Stimulated activated CD4-positive, alpha-beta T cell treated with anti-CD3 and anti-CD28 coated beads, Interleukin-2, amount 100 ng/mL, for 4 hours (primary cell): Measurements from ENCODE around the gene ESPL1.
"Not testable (repeated sequence)": the region's sequence is repeated elsewhere in the genome, so short reads cannot be mapped to it uniquely, and the experiment has no call there.

Experiments used
- DNase-seq: peaks from one replicate; pipeline ENCODE4 v3.0.0-alpha.2; 2020; ENCODE audit warnings: low read depth

ESPL1 gene

DNA sequence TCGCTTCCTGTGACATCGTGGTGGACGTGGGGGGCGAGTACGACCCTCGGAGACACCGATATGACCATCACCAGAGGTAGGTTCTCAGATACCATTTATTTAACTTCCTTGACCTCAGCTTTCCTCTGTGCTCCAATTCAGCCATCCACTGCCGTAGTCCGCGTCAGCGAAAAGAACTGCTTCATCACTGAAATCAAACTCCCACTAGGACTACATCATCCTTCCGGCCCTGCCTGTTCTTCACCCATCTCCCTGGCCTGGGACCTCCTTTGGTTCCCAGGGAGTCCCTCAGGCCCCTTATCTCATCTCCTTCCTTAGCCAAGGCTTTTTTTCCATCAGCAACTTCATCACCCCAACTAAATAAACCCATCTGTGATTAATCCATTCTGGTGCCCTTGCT lies 32.1 kb downstream of the ESPL1 start:
- no peak for DNase-seq

DNA sequence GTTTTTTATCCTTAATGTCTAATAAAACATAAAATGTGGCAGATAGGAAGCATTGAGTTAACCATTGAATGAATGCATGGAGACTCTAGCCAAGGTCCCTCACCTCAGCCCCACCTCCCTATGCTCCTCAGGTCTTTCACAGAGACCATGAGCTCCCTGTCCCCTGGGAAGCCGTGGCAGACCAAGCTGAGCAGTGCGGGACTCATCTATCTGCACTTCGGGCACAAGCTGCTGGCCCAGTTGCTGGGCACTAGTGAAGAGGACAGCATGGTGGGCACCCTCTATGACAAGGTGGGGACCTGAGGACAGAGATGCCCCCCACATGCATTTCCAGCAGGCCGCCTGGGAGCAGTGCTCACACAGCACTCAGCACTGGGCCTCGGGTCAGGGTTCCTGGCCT lies 34.8 kb downstream of the ESPL1 start:
- DNase-seq = no peak

DNA sequence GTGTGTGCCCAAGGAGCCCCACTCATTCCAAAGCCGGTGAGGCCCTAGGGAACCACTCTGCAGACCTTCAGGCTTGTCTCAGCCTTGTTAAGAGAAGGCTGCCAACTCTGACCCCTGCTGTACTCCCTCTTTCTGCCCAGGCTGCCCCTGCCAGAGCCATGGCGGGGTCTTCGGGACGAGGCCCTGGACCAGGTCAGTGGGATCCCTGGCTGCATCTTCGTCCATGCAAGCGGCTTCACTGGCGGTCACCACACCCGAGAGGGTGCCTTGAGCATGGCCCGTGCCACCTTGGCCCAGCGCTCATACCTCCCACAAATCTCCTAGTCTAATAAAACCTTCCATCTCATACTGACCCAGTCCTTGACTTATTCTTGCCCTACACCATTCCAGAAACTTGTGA lies 38.7 kb downstream of the ESPL1 start:
- no peak for DNase-seq

DNA sequence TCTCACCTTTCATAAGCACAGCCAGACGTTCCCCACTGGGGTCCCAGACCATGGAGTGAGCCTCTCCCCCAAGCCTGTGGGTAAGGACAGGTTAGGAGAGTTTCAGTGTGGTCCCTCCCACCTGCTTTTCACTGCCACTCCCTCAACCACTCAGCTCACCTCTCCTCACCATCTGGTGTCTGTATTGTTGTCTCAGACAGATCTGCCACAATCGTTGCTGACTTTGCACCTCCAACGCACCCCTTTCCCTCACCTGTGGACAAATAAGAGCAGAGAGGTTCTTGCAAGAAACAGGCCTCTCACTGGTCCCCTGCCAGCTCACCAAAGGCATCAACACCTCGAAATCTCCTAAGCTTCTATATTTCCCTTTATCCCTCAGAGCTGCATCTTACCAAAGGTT lies 40.2 kb downstream of the ESPL1 start:
- DNase-seq = no peak

DNA sequence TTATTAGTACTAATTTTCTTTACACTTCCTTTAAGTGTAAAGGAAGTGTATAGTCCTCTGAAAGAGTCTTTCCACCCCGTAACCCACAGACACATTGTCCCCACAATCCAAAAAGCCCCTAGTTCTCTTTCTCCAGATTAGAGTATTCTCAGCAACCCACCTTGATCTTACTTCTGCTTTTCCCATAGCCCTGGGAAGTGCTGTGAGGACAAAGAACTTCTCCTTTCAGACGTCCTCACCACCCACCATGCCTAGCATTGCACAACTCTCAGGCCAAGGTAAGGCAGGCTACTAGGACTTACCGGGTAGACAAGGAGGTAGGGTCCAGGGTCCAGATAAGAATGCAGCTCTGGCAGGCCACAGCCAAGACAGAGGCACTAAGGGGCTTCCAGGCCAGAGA lies 45.9 kb downstream of the ESPL1 start:
- no peak for DNase-seq

DNA sequence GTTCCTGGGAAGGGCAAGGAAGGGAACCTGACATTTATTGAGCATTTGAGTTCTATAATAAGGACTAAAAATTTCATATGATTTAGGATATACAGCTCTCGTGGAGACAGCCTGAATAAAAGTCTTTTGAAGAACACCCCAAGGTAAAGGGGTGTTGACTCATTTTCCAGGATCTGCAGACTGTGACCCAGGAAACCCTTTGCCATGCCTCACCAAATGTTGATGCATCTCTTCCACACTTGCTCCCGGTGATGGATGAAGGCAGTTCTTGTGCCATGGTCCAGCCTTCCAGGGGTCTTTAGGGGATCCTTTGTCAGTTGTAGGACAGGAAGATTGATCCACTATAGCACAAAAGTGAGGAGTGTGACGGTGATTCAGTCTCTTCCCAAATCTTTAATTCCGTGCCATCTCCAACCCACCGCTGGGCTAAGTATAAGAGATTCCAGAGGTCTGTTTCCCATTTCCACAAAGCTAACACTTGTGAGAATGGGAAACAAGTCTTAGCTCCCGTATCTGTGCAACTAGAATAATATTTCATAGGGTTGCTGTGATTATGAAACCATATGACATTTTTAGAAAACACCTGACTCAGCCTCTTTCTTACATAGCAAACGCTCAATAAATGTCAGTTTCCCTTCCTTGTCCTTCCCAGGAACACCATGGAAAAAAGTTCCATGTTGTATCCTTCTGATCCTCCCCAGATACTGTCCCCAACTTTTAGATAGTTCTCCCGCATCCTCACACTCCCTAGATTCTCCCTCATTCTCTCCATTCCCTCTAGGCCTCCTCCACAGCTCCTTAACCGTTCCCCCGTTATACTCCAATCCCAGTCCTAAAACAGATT lies 52.5 kb downstream of the ESPL1 start:
- DNase-seq = no peak

DNA sequence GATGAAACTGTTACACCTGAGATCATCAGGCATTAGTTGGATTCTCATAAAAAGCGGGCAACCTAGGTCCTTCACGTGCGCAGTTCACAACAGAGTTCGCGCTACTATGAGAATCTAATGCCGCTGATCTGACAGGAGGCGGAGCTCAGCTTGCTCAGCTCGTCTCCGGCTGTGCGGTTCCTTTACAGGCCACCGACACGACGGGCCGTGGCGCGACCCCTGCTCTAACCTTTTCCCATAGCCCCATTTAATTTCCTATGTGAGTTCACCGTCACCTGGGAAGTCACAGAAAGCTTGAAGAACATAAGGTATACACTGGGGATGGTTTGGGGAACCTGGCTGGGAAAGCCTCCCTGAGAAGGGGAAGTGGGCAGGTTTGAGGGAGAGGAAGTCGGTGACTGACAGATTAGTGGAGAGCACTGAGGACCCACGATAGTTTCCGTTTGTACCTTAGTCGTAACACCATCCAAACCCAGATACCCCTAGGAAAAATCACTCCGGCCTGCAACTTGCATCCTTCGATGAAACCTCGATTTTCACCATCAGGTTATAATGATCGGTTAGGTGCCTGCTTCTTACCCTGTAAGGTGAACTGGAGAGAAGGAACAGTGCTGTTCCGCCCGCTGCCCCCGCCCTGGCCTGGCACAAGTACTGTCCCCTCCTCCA lies 56.1 kb downstream of the ESPL1 start:
- DNase-seq = peak; percentile 28

DNA sequence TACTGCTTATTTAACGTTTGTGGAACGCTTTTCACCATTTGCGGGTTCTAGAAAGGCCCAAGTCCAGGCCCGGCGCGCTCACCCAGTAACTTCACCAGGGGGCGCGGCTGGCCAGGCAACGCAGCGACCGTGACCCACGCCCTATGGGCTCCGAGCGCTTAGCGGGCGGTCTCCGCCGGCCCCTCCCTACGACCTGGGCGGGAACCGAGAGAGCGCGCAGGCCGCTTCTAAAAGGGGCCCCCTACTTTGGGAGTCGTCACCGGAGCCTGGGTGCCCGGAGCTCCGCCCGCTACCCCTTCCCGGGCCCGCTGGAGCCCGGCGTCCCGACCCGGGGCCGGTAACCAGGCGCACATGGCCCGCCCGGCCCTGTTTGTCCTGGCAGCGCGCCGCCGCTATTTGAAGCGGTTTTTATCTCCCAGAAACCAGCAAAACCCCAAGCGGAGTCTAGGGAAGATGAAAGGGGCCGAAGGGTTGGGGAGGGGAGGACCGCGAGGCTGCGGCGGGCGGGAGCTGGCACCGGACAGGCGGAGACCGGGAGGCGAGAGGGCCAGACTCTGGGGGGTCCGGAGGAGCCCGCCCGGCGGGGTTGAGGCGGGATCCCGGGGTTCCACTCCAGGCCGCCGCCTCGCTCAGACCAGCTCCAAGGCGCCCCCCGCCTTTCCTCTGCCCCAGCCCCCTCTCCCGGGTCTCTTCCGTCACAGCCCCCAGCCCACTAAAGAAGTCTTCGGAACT lies 56.8 kb downstream of the ESPL1 start:
- DNase-seq = peak; percentile 76

DNA sequence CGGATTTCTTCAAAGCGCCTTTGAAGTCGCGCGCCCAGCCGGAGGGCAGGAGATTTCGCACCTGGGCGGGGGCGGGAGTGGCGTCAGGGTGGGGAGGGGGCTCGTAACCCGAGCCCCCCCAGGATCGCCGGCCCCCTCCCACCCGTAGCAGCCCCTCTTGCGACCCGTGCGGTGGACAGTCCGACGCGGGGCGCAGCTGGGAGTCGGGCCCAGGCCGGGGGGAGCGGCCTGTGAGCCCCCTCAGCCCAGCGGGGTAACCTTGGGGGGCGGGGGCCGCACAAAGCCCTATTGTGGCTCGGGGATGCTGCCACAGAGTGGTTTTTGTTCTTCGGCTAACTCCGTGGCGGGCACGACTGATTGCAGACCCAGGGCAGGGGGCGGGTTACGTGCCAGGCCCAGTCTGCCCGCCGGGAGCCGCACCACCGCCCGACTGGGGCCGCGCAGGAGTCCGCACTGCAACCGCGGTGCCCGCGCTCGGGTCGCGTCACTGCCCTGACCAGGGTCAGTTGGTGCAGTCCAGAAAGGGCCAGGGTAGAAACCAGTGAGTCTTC lies 57.5 kb downstream of the ESPL1 start:
- no peak for DNase-seq

DNA sequence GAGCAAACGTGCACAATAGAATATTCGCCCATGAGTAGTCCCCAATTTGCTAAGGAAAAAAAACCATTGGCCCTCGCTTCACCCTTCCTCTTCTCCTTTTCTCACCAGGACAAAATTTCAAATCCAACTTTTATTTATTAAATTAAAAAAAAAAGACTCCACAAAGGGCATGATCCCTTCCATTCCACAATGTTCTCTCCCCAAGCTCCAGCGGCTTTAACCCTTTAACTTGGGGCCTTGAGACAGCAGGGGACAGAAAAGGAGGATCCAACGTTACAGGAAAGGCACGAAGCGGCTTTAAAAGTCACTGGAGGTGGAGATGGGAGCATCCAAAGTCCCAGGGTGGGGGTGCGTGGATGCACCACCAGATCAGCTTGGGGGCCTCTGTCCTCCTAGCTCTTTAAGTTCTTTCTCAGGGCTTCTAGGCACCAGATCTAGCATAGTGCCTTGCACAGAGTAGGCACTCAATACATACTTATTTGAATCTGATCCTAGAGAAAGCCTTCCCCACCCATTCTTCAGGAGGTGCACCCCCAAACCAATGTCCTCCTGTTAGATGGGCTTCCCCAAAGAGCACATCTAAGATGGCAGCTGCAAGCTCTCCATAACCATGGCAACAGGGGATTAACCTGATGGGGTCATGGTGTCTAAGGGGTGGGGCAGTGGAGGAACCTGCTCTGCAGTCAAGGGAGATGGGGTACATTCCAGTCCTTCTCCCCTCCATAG lies 58.5 kb downstream of the ESPL1 start:
- DNase-seq = no peak

DNA sequence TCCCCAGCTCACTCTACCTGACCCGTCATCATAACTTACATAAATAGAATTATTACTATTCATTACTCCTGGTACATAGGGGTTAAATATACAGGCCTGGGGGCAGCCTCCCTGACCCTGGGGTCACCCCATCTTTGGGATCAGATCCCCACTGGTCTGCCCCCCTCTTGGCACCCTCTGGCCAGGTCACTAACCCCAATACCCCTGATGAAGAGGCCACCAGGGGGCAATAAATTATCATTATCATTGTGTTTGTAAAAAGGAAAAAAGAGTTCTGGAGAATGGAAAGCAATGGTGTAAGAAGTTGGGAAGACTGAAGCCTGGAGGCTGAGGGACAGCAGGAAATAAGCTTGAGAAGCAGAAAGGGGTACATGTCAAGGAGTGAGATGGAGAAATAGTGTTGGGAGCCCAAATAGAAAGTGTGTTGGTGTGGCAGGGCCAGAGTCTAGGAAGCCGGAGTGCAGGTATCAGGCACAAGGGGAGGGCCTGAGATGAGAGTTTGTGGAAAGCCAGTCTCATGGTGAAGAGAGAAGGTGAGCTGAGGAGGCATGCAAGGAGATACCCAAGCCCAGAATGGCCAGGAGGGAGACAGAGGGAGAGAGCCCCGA lies 59.4 kb downstream of the ESPL1 start:
- DNase-seq = no peak

DNA sequence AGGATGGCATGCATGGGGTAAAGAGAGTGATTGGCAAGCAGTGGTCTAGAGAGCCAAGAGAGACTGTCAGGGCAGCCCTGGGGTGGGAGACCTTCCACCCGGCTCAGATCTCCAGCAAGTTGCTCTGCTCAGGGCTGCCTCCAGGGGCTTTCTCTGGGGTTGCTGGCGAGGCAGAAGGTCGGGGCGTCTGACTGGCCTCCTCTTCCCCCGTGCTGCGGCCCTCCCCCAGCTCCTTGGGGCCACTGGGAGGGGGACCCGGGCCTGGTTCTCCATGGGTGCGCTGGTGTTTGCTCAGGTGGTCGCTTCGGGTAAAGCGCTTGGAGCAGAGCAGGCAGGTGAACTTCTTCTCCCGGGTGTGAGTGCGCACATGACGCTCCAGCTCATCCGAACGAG lies 59.9 kb downstream of the ESPL1 start:
- DNase-seq = no peak

DNA sequence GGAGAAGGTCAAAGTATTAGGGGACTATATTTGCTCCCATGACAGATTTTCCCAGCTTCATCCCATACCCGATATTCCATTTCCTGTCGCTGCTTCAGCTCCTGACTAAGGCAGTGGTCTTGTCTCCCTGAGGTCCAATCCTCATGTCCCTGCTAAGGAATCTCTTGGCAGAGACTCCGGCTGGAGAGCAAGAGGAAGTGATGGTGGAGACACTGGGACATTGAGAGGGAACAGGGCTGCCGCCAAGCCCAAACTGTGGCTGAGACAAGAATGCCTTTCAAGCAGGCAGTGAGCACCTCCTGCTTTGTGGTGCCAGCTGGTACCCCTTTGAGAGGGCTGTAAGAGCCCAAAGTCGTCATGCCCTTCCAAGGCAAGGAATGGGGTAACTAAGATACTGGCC lies 62.6 kb downstream of the ESPL1 start:
- DNase-seq = no peak

DNA sequence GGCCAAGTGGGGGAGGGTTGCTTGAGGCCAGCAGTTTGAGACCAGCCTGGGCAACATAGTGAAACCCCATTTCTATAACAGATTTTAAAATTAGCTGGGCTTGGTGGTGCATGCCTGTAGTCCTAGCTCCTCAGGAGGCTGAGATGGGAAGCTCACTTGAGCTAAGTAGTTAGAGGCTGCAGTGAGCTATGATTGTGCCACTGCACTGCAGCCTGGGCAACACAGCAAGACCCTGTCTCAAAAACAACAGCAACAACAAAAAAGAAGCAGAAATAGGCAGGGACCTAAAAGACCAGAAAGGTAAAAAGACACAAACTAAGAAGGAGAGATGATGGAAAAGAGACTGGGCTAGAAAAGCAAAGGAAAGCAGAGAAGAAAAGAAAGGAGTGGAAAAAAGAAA lies 64.2 kb downstream of the ESPL1 start:
- DNase-seq = not testable (repeated sequence)

DNA sequence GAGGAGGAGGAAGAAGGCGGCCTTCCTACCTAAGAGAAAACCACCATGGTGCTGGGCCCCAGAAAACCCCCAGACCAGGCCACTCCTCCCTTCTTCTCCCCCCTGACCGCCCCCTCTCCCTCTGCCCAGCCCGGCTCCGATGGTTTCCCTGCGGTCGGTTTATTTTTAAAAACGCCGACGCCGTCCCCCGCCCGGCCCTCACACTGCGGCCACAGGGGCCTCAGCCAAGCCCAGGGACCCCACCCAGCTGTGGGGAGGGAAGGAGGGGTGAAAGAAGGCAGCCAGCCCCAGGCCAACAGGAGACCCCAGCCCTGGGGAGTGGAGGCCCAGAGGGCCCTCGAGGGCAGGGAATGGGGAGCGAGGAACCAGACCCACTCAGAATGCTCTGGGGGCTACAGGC lies 64.6 kb downstream of the ESPL1 start:
- DNase-seq = no peak

DNA sequence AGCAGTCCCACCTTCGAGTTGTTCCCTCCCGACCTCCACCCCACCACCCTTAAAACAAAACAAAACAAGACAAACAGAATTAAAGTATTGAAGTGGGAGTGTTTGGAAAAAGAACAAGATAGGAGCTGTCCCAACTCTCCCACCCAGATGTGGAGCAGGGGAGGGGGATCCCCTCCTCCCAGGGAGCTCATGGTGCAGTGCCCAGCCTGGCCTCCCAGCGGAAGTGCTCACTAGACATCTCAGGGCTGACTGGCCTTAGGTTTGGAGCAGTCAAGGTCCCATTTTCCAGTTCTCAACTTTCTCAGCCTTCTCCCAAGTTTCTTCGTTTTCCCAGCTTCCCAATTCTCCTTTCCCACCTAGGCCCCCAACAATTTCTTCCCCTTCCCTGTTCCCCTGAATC lies 65.2 kb downstream of the ESPL1 start:
- no peak for DNase-seq

DNA sequence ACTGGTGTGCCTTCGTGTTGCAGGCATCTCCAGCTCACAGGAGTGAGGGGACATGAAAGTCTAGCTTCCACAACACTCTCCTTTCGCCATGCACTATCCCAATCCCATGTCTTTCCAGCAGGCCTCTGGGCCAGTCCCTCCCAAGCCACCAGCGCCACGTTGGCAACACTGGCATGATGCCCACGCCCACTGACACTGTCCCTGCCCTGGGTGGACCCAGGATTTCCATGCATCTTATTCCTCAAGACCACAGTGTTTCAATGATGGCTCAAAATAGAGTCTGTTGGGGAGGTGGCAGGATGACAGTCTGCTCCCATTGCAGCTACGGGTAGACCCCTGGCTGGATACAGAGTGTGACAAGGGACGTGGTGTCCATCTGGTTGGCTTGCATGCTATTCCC lies 65.7 kb downstream of the ESPL1 start:
- no peak for DNase-seq

DNA sequence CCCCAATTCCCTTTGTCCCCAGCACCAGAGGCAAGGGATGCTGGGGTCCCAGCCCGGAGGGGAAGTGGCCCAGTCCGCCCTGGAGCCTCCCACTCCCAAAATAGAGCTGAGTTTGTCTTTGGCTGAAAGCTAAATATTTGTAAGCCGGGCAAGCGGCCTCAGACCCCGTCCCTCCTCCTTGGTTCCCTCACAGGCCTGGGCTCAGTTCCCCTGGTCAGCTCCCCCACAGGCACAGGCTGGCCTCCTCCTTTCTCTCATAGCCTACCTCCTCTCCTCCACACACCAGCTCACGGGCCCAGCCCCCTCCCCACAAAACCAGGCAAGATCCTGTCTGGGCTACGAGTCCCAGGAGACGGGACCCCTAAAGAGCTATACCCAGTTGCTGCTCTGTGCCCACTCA lies 66.7 kb downstream of the ESPL1 start:
- DNase-seq = no peak

DNA sequence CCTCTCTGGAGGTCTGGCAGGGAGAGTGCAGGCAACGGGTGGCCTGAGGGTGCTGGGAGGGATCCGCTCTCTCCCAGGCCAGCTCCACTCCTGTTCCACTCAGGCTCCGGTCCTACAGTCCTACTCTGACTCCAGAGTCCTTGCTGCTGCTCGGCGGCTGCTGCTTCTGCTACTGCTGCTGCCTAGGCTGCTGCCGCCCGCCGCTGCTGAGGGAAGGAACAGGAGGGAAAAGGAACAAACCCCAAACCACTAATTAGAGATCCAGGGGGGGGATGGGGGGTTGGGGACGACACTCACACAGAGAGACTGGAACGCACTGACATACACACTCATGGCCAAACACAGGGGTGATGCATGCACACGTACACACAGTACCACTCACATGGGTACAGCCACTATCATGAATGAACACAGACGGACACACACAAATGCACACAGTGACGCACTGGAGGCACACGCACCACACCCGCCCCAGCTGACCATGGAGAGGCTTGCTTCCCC lies 68.1 kb downstream of the ESPL1 start, which contains the start of gene SP7:
SP7 (minus strand) TSS at position 174 of the 501 bp plus-strand sequence. CDS start 708 bp downstream, outside the sequence.
- DNase-seq = no peak

DNA sequence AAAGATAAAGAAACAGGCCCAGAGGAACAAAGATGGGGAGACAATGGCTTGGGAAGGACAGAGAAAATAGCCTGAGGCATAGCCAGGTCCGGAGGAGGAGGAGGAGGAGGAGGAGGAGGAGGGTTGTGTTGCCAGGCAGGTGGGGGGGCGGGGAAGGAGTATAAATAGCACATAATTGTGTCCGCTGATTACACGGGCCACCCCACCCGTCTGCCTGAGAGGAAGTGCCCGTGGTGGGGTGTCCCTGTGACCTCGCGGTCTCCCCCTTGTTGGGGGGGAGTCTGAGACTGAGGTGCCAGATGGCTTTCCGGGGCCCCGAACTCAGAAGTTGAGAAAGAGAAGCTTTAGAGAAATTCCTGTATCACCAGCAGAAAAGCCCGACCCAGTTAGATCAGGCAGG lies 69.9 kb downstream of the ESPL1 start:
- no peak for DNase-seq

DNA sequence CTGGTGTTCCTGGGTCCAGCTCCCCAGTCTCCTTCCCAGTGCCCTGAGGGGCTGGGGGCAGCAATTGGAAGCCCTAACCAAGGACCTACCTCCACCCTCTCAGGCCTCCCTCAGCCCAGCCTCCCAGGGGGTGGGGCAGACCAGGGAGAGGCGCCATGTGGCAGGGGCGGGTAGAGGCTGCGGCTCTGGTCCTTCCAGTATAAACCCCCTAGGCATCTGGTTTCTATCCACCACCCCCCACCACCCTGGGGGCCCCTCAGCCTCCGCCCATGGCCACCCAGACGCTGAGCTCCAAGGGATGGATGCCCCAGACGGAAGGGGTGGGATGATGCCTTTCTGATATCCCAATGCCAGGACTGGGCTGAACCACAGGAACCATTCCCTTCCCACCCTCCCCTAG lies 70.8 kb downstream of the ESPL1 start:
- DNase-seq = no peak
